Stomach (tissue), 9 donors: ENCODE measurements around the gene IBSP. TPM values are rescaled to one million over a fixed set of nuclear protein-coding genes. Genes with fewer than 3 reads are reported as not detected.

Experiments
- DNase-seq, 2 donors: peaks; one replicate each; pipeline versions ENCODE4 v3.0.0 to v3.0.0-alpha.2; 2013 to 2019
- H3K27ac ChIP-seq, 5 donors: fragments of 200-600 bp in 4 of 5; sonication (generic) in 4 of 5; one replicate each; pipeline ENCODE4 v1.5.1; 2013 to 2019; ENCODE audit warnings: mild to moderate bottlenecking in 1 of 5, moderate library complexity in 1 of 5
- H3K27me3 ChIP-seq, 3 donors: fragments of 200-600 bp; sonication (generic); one replicate each; pipeline ENCODE4 v1.5.1; 2017 to 2019; ENCODE audit warnings: mixed run types in 1 of 3
- H3K36me3 ChIP-seq, 4 donors: fragments of 200-600 bp; sonication (generic); 1 replicate in 3 of 4; 2 replicates in 1 of 4; pipeline ENCODE4 v1.5.1; 2016 to 2019
- H3K4me1 ChIP-seq, 4 donors: fragments of 200-600 bp; sonication (generic); one replicate each; pipeline ENCODE4 v1.5.1; 2016 to 2019
- H3K4me3 ChIP-seq, 4 donors: fragments of 200-600 bp; sonication (generic) in 3 of 4; one replicate each; pipeline ENCODE4 v1.5.1; 2016 to 2019; ENCODE audit warnings: mild to moderate bottlenecking in 1 of 4
- H3K9me3 ChIP-seq, 4 donors: fragments of 200-600 bp; sonication (generic); one replicate each; pipeline ENCODE4 v1.5.1; 2016 to 2019
- CTCF ChIP-seq, 7 experiments: fragments of 450-650 bp in 4 of 7; fragments of 200-600 bp in 3 of 7; sonication (generic) in 3 of 7; IDR thresholded peaks; one replicate each; pipeline ENCODE4 v1.5.1; 2016 to 2019; ENCODE audit warnings: antibody characterized with exemption in 7 of 7, control low read depth in 2 of 7, mild to moderate bottlenecking in 1 of 7
- EP300 ChIP-seq: sonication (generic); formaldehyde crosslinking; IDR thresholded peaks from one replicate; pipeline ENCODE4 v1.6.1; 2017; ENCODE audit warnings: antibody characterized with exemption
- POLR2A ChIP-seq, 4 donors: fragments of 450-650 bp; IDR thresholded peaks; one replicate each; pipeline ENCODE4 v1.6.1; 2016; ENCODE audit warnings: antibody characterized with exemption in 4 of 4, control low read depth in 2 of 4, mild to moderate bottlenecking in 1 of 4, moderate library complexity in 1 of 4
- POLR2AphosphoS5 ChIP-seq, 3 donors: sonication (generic); formaldehyde crosslinking; IDR thresholded peaks; one replicate each; pipeline ENCODE4 v1.6.1; 2016; ENCODE audit warnings: antibody characterized with exemption in 3 of 3
- WGBS, 5 donors: extraction: QIAGEN DNeasy Blood & Tissue Kit in 3 of 5; methylation state at CpG; one replicate each; pipeline versions ENCODE4 v1.1.5 to v1.1.7; 2013 to 2018; 5-methylcytosine and 5-hydroxymethylcytosine counted together
- intact Hi-C: fragments of 100-400 bp; cut with DNase I; formaldehyde crosslinking; loops from one replicate; pipeline ENCODE4 v1.15.1; 2023; ENCODE audit warnings: low total_unique reads
- polyA plus RNA-seq, 3 donors: library from polyadenylated mRNA; stranded (reverse); fragments of 200-250 nt; gene quantifications; one replicate each; pipeline ENCODE4 v1.2.3, GENCODE V29; 2013
- total RNA-seq, 5 donors: library from RNA; depleted of rRNA; stranded (reverse); fragments of >200 nt; gene quantifications; one replicate each; pipeline versions ENCODE4 v1.1.0 to v1.2.3, GENCODE V29; 2014 to 2016
- donor health status: healthy with polysubstance abuse.
- donor health status: Bipolar disorder and iron deficiency.
- donor health status: healthy.

IBSP gene
- total and polyA plus RNA-seq, 8 donors = not detected

- DNase-seq = no peak
- 0 to 4% (median 0%) methylated on average over 1 of the region's 1 CpG for WGBS, 5 donors
- H3K27ac ChIP-seq = no peak overlapping the region
- no peaks in the 10 kb centered on the region for H3K36me3 ChIP-seq
- no peaks in the 10 kb centered on the region for H3K9me3 ChIP-seq
- TF ChIP-seq CTCF (IDR thresholded peaks at IDR 0.05) (peak in 1 of 7 experiments; percentile 12), POLR2A (IDR thresholded peaks at IDR 0.05) (no peak), POLR2AphosphoS5 (IDR thresholded peaks at IDR 0.05) (no peak)
- no peaks in the 10 kb centered on the region for H3K4me1 ChIP-seq
- intact Hi-C loops = loop anchor here (10.0 kb wide), 1 partner anchor 155 kb away; no protein-coding TSS in a partner anchor
- H3K27me3 ChIP-seq = peaks cover 0 to 7% (median 0%) of the 10 kb centered on the region in 3 donors
- no peak overlapping the region for H3K4me3 ChIP-seq
These were observed 40.2 kb downstream of the IBSP start for GRCh38 chr4:87839592-87839946.

GRCh38 chr4:87840149-87840548, 40.8 kb downstream of the IBSP start:
- Histone ChIP-seq H3K4me1 (no peaks in the 10 kb centered on the region), H3K9me3 (no peaks in the 10 kb centered on the region), H3K4me3 (no peak overlapping the region), H3K27ac (no peak overlapping the region), H3K36me3 (no peaks in the 10 kb centered on the region), H3K27me3 (peaks cover 0 to 7% (median 0%) of the 10 kb centered on the region in 3 donors)
- TF ChIP-seq POLR2A (IDR thresholded peaks at IDR 0.05) (no peak), CTCF (IDR thresholded peaks at IDR 0.05) (no peak), POLR2AphosphoS5 (IDR thresholded peaks at IDR 0.05) (no peak), EP300 (no peak)
- WGBS, 5 donors = 84 to 96% (median 91%) methylated on average over 3 of the region's 3 CpGs
- intact Hi-C loops = no loop called here
- DNase-seq = no peak

GRCh38 chr4:87843936-87844335, 44.6 kb downstream of the IBSP start:
- 40 to 53% (median 45%) methylated on average over 3 of the region's 3 CpGs for WGBS, 5 donors
- Histone ChIP-seq H3K27ac (no peak overlapping the region), H3K4me3 (no peak overlapping the region), H3K36me3 (no peaks in the 10 kb centered on the region), H3K9me3 (no peaks in the 10 kb centered on the region), H3K4me1 (peaks cover 0 to 5% (median 4%) of the 10 kb centered on the region in 4 donors), H3K27me3 (peaks cover 0 to 12% (median 0%) of the 10 kb centered on the region in 3 donors)
- peak in 1 of 2 donors; percentile 45 for DNase-seq
- intact Hi-C loops = no loop called here
- TF ChIP-seq POLR2AphosphoS5 (IDR thresholded peaks at IDR 0.05) (no peak), POLR2A (IDR thresholded peaks at IDR 0.05) (no peak), EP300 (no peak), CTCF (IDR thresholded peaks at IDR 0.05) (no peak)

GRCh38 chr4:87844452-87844851, 45.1 kb downstream of the IBSP start:
- intact Hi-C loops = no loop called here
- no peak overlapping the region for H3K27ac ChIP-seq
- peaks cover 0 to 10% (median 7%) of the 10 kb centered on the region in 4 donors for H3K4me1 ChIP-seq
- WGBS, 5 donors = 0 to 91% (median 91%) methylated on average over 1 of the region's 1 CpG
- no peak for DNase-seq
- no peak overlapping the region for H3K4me3 ChIP-seq
- no peaks in the 10 kb centered on the region for H3K36me3 ChIP-seq
- TF ChIP-seq POLR2AphosphoS5 (IDR thresholded peaks at IDR 0.05) = no peak
- TF ChIP-seq CTCF (IDR thresholded peaks at IDR 0.05) = no peak
- no peak for TF ChIP-seq EP300
- TF ChIP-seq POLR2A (IDR thresholded peaks at IDR 0.05) = no peak
- no peaks in the 10 kb centered on the region for H3K9me3 ChIP-seq
- H3K27me3 ChIP-seq = peaks cover 0 to 12% (median 0%) of the 10 kb centered on the region in 3 donors
